Mucosa of descending colon (tissue), 3 donors: Measurements from ENCODE around the gene ERFL. TPM values are rescaled to one million over a fixed set of nuclear protein-coding genes. Genes with fewer than 3 reads are reported as not detected.

Source experiments
- ATAC-seq: fragments of 200-7000 bp; cut with Tn5 transposase; one replicate; pipeline ENCODE4 v1.9.1; 2020; ENCODE audit warnings: mild to moderate bottlenecking, moderate library complexity
- DNase-seq, 3 donors: peaks; one replicate each; pipeline ENCODE4 v3.0.0-alpha.2; 2020
- H3K36me3 ChIP-seq: fragments of 200-600 bp; one replicate; pipeline ENCODE4 v1.8.0; 2021; ENCODE audit warnings: low read depth, mild to moderate bottlenecking
- H3K4me1 ChIP-seq: fragments of 200-600 bp; one replicate; pipeline ENCODE4 v1.8.0; 2021; ENCODE audit warnings: low read depth, mild to moderate bottlenecking
- H3K4me3 ChIP-seq: fragments of 200-600 bp; one replicate; pipeline ENCODE4 v1.8.0; 2021; ENCODE audit warnings: mild to moderate bottlenecking
- H3K9me3 ChIP-seq: fragments of 200-600 bp; one replicate; pipeline ENCODE4 v1.8.0; 2021; ENCODE audit warnings: mild to moderate bottlenecking
- intact Hi-C, 2 donors: fragments of 100-400 bp; cut with DNase I in 1 of 2; cut with micrococcal nuclease in 1 of 2; formaldehyde crosslinking; loops; one replicate each; pipeline versions ENCODE4 v1.11.0 to v1.11.1; 2022; cut with DNase I, micrococcal nuclease
- total RNA-seq, 3 donors: library from RNA; stranded (reverse); fragmentation: NEBNext Ultra II Directional in 2 of 3; extraction: Animal tissue kit (Norgen Biotek cat#: 25700) in 2 of 3; gene quantifications; one replicate each; pipeline versions ENCODE4 v1.2.1 to v1.2.4, GENCODE V29; 2021 to 2023
- TF ChIP-seq, protein P1 (sequence below): fragments of 200-600 bp; IDR thresholded peaks from one replicate; pipeline ENCODE4 v1.8.0; 2022; ENCODE audit warnings: antibody characterized with exemption, mild to moderate bottlenecking
- donor health status: DM: no; HTN: no; CAD: no; lungs with moderate emphysema.
- donor health status: DM: no; HTN: no; CAD: no.
- donor health status: DM: no; HTN: yes; CAD: no.

Gene ERFL
- total RNA-seq, 3 donors from 2014 or later: 0.70 to 1.1 (median 0.98) TPM

GRCh38 chr19:41924151-41925145 lies 3.8 kb downstream of the ERFL start:
- ATAC-seq (no peak), DNase-seq (no peak)
- Histone ChIP-seq H3K9me3 (no peaks in the 10 kb centered on the region), H3K4me3 (no peak overlapping the region), H3K4me1 (peaks cover 16% of the 10 kb centered on the region), H3K36me3 (no peaks in the 10 kb centered on the region)
- TF ChIP-seq, protein P1, sequence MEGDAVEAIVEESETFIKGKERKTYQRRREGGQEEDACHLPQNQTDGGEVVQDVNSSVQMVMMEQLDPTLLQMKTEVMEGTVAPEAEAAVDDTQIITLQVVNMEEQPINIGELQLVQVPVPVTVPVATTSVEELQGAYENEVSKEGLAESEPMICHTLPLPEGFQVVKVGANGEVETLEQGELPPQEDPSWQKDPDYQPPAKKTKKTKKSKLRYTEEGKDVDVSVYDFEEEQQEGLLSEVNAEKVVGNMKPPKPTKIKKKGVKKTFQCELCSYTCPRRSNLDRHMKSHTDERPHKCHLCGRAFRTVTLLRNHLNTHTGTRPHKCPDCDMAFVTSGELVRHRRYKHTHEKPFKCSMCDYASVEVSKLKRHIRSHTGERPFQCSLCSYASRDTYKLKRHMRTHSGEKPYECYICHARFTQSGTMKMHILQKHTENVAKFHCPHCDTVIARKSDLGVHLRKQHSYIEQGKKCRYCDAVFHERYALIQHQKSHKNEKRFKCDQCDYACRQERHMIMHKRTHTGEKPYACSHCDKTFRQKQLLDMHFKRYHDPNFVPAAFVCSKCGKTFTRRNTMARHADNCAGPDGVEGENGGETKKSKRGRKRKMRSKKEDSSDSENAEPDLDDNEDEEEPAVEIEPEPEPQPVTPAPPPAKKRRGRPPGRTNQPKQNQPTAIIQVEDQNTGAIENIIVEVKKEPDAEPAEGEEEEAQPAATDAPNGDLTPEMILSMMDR: no peak
- intact Hi-C loops: no loop called here

GRCh38 chr19:41923045-41923788 lies 5.0 kb downstream of the ERFL start:
- TF ChIP-seq, protein P1: no peak
- H3K36me3 ChIP-seq: no peaks in the 10 kb centered on the region
- DNase-seq: no peak
- H3K4me3 ChIP-seq: no peak overlapping the region
- no peak for ATAC-seq
- intact Hi-C loops: no loop called here
- no peaks in the 10 kb centered on the region for H3K9me3 ChIP-seq
- H3K4me1 ChIP-seq: peaks cover 4% of the 10 kb centered on the region

- TF ChIP-seq, protein P1: no peak
- ATAC-seq: no peak
These were observed 5.7 kb downstream of the ERFL start for GRCh38 chr19:41922585-41922984.

GRCh38 chr19:41921577-41922576 lies 6.4 kb downstream of the ERFL start:
- DNase-seq (no peak), ATAC-seq (no peak)
- intact Hi-C loops: no loop called here
- TF ChIP-seq, protein P1: no peak
- Histone ChIP-seq H3K9me3 (no peaks in the 10 kb centered on the region), H3K4me3 (no peak overlapping the region), H3K36me3 (no peaks in the 10 kb centered on the region), H3K4me1 (no peaks in the 10 kb centered on the region)

More at GRCh38 chr19:41922585-41922984, 5.7 kb downstream of the ERFL start:
- H3K9me3 ChIP-seq: no peaks in the 10 kb centered on the region
- no peak overlapping the region for H3K4me3 ChIP-seq
- intact Hi-C loops: no loop called here
- H3K4me1 ChIP-seq: no peaks in the 10 kb centered on the region
- no peaks in the 10 kb centered on the region for H3K36me3 ChIP-seq
- peak in 1 of 3 donors; percentile 40 for DNase-seq
